CD4-positive, alpha-beta T cell treated with Interleukin-6 at 100 ng/mL for 8 hours (primary cell): ENCODE results near the gene SC5D.
A peak's percentile ranks its signal among the peaks of the same experiment; 100 is the strongest.

Source experiments
- DNase-seq: peaks from one replicate; pipeline ENCODE4 v3.0.0-alpha.2; 2020; ENCODE audit warnings: mixed read lengths, low spot score

Gene SC5D, protein sequence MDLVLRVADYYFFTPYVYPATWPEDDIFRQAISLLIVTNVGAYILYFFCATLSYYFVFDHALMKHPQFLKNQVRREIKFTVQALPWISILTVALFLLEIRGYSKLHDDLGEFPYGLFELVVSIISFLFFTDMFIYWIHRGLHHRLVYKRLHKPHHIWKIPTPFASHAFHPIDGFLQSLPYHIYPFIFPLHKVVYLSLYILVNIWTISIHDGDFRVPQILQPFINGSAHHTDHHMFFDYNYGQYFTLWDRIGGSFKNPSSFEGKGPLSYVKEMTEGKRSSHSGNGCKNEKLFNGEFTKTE

GRCh38 chr11:121292495-121293287 is at the start of gene SC5D:
TSS of gene SC5D (plus strand) at chr11:121292771. CDS start at chr11:121303376, 10,605 bp downstream.
- peak; percentile 93 for DNase-seq

DNA sequence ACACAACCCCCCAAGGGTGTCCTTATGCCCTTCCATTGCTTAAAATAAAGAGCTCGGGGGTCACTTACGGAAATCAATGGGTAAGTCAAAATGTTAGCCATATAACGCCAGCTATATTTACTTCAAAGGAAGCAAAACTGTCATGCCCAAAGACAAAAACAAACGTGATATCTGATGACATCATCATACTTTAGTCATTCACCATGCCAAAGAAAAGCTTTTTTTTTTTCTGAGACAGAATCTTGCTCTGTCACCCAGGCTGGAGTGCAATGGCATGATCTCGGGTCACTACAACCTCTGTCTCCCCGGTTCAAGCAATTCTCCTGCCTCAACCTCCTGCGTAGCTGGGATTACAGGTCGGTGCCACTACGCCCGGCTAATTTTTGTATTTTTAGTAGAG is 47.7 kb upstream of the SC5D start:
- no peak for DNase-seq

- DNase-seq, result no peak
Measured at GRCh38 chr11:121246021-121246768, 46.4 kb upstream of the SC5D start.

GRCh38 chr11:121246769-121247035 is 45.9 kb upstream of the SC5D start:
- DNase-seq, result no peak

- no peak for DNase-seq
Measured at GRCh38 chr11:121248496-121248895, 44.1 kb upstream of the SC5D start.

DNA sequence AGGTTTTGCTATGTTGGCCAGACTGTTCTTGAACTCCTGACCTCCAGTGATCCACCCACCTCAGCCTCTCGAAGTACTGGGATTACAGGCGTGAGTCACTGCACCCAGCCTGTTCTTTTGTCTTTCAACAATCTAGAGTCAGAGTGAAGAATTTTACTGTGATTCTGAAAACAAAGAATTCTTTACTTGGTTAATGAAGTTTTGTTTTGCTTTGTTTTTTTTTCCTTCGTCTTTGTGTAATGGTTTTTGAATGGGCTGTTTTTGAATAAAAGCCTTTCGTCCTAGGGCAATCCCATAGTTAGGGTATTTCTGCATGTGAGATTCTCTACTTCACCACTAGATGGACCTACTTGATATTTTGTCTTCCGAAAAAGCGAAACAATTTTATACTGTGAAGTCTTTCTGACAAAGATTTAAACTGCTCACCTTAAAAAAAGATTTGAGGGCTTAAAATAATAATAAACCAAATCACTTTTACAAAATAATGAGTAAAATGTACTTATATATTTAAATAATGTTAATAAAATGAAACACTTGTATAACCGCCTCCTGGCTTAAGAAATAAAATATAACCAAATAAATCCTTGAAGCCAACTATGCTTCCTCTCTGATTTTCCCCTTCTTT is 43.4 kb upstream of the SC5D start:
- peak; percentile 25 for DNase-seq

DNA sequence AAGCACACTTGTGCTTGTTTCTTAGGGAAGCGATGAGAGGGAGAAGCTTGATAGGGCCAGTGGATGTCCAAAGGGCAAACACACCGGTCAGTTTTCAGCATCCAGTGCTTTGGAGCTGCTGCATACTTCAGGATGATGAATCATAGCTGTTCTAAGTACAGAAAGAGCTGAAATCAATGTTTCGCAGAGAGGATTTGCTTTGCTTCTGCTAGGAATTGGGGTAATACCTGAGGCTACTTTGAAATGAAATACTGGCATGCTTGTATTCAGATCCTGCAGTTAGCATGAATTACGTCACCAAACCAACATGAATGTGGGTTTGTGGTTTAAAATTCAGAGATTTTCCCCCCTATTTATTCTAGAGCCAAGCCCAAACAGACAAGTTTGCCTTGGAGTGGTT is 41.7 kb upstream of the SC5D start:
- DNase-seq, result no peak

GRCh38 chr11:121253951-121254350 is 38.6 kb upstream of the SC5D start:
- no peak for DNase-seq

DNA sequence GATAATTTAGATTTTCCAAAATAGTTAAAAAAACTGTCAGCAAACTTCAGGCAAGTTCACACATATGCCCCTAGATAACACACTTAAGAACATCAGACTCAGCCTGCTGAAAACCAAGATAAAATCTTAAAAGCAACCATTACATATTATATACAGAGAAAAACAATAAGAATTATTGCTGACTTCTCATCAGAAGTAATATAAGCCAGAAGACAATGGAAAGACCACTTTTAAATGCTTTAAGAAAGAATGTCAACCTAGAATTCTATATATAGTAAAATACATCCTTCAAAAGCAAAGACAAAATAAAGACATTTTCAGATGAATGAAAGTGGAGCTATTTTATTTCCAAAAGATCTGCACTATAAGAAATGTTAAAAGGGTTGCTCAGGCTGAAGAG is 37.8 kb upstream of the SC5D start:
- no peak for DNase-seq

DNA sequence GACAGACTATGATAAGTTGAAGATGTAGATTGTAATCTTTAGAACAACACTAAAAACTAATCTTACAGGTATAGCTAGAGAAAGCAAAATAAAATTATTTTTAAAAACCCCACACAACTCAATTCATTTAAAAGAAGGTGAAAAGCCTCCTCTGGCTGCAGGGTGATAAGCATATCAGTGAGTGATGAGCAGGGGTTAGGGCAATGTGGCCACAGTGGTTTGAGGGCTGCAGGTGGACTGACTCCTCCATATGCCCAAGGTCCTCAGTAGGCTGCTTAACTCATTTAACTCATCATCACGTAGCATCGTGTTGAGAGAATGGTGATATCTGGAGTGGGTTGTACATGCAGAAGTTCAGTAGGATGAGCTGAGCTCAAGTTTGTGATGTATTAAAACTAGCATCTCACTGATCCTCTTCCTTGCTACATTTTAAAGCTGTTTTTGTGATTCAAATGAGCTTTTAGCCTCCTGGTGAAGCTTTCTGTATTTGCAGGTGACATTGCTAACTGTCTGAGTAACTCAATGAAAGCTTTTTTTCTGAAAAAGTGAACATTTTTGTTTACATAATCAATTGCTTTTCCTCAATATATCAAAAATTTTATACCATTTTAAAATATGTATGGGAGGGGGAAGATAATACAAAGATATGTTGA is 37.0 kb upstream of the SC5D start:
- no peak for DNase-seq

DNA sequence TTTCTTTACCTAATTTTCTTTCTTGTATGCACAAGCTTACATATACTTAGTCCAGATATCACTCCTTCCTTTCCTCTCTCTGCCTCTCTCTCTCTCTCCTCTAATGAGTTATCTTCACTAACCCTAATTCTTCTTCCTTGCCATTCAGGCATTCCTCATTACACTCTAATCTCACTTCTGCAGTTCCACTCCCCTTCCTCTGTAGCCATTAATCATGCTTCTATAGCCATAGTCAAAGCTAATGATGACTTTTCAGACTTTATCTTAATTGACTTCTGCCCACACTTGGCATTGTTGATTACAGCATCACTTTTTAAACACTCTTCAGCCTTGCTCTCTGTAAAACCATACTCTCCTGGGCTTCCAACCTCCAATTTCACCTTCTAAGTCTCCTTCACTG is 35.3 kb upstream of the SC5D start:
- DNase-seq, result no peak

- no peak for DNase-seq
Measured at GRCh38 chr11:121257976-121258375, 34.6 kb upstream of the SC5D start.

GRCh38 chr11:121265586-121265985 is 27.0 kb upstream of the SC5D start:
- no peak for DNase-seq

DNA sequence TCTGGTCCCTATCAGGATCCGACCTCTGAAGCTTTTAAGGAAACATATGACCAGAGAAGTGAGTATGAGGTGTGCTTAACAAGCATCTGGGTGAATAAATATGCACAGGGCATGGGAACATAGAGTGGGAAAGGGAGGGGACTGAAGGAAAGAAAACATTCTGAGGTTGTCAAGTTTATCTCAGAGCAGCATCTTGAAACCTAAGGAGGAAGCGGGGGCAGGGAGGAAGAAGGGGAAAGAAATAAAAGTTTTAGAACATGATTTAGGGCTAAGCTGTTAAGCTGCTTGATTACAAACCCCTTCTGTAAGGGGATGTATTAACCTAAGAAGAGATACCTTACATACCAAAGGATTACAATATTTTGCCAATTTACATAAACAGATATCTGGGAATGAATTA is 24.0 kb upstream of the SC5D start:
- DNase-seq, result no peak

- DNase-seq, result no peak
Measured at GRCh38 chr11:121270001-121270678, 22.4 kb upstream of the SC5D start.

DNA sequence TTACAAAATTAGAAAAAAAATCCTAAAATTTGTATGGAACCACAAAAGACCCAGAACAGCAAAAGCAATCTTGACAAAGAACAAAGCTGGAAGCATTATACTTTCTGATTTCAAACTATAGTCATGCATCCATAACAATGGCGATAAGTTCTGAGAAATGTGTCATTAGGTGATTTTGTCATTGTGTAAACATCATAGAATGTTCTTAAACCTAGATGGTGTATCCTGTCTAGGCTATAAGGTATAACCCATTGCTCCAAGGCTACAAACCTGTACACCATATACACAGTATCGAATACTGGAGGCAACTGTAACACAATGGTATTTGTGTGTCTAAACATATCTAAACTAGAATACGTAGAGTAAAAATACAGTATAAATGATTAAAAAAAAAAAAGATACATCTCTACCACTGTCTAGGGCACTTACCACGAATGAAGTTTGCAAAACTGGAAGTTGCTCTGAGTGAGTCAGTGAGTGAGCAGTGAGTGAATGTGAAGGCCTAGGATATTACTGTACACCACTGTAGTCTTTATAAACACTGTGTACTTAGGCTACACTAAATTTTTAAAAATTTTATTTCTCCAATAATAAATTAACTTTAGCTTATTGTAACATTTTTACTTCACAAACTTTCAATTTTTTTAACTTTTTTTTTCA is 18.1 kb upstream of the SC5D start:
- no peak for DNase-seq

DNA sequence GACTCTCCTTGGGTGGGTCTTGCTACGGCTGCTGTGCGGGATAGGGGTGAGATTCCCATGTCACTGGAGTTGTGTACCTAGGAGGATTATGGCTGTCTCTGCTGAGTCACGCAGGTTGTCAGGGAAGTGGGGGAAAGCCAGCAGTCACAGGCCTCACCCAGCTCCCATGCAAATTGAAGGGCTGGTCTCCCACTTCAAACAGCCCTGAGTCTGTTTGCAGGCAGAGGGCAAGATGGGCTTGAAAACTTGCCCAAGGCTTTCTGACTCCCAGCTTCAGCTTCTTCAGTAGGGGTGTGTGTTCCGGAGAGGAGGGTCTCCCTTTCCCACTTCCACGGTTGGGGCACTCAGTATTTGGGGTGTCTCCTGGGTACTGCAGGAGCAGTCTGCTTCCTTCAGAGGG is 10.9 kb upstream of the SC5D start:
- DNase-seq, result no peak

DNA sequence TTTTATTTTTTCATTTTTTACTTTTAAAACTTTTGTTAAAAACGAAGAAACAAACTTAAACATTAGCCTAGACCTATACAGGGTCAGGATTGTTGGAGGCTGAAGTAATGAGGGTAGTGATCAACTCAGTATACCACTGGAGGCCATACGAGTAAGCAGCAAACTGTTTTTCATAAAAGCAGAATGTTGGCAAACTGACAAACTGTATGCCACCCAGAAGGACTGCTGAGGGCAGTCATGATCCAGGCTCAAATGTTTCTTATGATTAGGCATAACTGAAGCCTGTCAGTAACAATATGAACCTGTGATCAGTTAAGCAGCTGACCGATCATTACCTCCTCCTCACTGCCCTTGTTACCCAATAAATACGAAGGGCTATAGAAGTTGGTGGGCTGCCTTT is 10.2 kb upstream of the SC5D start:
- no peak for DNase-seq

DNA sequence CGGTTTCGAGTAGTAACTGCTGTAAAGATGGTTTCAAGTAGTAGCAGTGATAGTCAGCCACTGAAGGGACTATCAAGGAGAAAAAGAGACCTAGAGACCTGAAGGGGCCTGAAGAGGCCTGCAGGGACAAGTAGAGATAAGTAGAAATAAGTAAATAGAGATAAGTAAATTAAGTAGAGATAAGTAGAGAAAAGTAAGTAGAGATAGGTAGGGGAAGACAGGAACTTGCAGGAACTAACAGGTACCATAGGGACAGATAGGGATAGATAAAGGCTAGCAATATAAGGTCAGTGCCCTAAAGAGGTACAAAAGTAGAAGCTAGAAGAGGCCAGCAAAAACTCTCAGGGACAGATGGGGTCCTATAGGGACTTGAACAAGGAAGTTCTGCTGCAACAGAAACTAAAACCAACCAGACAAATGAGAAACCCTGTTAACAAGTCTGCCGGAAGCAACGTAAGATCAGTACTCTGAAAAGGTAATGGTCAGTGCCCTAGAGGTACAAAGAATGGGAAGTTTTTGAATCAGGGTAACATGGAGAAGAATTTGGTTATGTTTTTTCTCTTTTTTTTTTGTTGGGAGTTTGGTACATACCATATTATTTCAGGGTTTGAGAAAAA is 9.6 kb upstream of the SC5D start:
- DNase-seq, result no peak

DNA sequence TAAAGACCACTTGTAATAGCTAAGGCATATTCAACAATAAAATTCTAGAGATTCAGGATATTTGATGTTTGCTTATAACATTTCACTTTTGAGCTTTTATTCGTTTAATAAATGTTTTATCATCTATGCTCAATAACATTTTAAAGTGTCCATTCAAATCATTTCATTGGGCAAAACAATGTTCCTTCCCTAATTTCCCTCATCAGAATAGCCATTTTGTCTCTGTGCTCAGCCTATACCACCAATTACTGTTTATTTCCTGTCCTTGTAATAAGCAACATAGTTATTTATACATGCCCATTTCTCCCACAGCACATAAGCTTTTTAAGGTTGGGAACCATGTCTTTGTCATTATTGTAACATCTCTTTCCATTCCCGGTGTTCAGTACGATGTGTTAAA is 1.3 kb upstream of the SC5D start:
- no peak for DNase-seq
